GOT3 (cell line): ENCODE data around the gene KRTAP10-11.
"Not testable (repeated sequence)": the region's sequence is repeated elsewhere in the genome, so short reads cannot be mapped to it uniquely, and the experiment has no call there.

Experiments used
- DNase-seq: peaks from one replicate; lab custom pipeline; 2025; ENCODE audit warnings: mixed read lengths; lab: John Stamatoyannopoulos, UW

KRTAP10-11 gene

DNA sequence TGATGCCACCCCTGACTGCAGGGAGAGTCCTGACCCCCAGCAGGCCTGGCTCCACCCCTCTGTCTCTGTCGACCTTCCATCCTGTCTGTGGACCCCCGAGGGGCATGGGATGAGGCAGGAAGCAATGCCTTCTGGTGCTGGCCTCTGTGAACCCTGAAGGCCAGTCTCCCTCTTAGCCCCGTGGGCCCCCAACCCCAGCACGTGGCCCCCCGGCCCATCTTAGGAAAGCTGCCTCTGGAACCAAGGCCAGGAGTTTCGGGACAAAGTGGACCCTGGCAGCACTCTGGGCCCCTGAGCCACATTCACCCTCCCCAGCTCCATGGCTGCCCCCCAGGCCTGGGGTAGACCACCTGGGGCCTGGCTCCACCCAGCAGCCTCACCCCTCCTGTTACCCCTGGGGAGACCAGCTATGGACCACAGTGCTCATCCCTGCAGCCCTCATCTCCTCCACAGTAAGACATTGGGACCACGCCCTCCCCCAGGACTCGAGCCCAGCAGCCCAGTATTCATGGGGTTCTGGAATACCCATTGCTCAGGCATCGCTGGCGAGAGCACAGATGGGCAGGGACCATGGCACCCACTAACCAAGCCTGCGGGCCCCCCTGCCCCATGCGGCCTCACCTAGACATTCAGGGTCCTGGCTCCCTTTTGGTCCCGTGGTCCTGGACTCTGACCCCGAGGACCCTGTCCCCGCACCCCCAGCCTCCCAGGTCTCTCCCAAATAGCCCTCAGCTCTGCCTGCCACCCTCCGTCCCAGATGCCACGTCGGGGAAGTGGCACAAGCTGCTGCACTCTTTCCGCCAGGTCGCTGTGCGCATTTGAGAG lies 7.5 kb upstream of the KRTAP10-11 start:
- not testable (repeated sequence) for DNase-seq

DNA sequence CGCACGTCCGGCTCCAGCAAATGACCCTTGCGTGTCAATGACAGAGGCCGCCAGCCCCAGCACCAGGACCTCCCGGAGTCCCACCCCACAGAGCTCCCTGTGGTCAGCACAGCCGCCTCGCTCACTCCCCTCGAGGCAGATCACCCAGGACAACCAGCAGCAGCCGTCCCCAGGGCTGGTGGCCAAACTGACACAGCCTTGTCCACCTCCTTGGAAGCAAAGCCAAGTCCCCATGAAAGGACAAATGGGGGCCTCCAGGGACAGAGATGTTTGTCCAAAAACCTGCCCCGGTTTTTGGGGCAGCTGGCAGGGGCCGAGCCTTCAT lies 6.9 kb upstream of the KRTAP10-11 start:
- no peak for DNase-seq

DNA sequence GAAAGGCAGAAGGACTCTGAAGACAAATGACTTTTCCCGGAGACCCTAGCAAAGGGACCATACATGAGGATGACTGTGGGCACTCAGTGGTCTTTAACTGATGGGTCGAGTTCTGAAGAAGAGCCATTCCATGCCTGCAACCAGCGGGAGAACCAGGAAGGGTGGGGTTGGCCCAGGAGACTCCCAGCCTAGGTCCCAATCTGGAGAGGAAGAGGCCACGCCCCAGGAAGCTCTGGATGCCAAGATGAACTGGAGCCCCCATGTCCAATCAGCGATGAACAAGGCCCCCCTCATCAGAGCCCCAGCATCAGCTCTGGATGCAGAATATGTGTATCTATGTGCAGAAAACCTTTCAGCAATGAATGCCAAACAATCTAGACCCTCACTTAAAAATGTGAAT lies 5.5 kb upstream of the KRTAP10-11 start:
- no peak for DNase-seq

DNA sequence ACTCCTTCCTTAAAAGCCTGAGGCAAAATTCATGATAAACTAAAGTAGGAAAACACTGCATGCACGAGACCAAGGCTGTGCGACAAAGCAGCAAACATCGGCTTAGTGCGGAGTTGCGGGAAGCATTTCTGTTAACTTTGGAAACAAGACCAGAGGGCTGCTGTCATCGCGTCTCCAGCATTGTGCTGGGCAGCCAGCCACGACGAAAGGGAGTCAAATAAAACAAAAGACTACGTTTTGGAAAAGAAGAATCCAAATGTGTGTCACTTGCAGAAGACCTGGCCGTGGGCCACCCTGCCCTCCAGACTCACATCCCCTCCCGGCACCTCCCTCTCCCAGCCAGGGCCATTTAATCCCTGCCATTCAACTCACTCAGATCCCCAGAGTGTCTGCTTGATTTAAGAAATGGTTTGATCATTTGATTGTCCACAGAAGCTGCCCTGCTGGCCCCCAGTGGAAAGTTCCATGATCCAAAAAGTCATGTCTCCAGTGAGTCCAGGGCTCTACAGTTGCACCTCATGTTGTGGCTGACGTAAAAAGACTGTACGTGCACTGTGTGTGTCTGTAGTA lies 2.4 kb upstream of the KRTAP10-11 start:
- DNase-seq, result no peak

DNA sequence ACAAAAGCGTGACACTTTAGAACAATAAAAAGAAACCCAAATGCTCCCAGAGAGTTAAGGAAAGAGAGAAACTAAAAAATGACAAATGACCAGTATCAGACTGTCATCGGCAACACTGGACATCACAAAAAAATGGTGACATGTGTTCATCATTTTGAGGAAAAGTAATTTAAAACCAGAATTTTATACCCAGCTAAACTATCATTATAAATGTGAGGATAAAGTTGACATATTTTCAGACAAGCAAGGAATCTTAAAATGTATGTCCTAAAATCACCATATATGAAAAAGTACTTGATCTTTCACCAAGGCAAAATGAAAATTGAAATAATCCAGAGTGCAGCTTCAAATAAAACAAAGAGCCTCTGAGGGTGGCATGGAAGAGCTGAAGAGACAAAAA lies 1.3 kb upstream of the KRTAP10-11 start:
- DNase-seq, result no peak

DNA sequence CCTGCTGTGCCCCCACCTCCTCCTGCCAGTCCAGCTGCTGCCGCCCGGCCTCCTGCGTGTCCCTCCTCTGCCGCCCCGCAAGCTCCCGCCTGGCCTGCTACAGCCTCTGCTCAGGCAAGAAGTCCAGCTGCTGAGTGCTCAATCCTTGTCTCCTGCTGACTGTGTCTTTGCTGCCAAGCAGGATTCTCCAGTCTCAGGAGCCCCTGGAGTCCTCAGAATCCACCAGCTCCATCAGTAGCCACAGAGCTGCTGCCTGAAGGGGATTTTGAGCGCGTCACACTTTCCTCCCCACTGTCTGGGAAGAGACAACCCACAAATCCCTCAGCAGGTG lies 973 bp downstream of the KRTAP10-11 start:
- DNase-seq, result no peak

DNA sequence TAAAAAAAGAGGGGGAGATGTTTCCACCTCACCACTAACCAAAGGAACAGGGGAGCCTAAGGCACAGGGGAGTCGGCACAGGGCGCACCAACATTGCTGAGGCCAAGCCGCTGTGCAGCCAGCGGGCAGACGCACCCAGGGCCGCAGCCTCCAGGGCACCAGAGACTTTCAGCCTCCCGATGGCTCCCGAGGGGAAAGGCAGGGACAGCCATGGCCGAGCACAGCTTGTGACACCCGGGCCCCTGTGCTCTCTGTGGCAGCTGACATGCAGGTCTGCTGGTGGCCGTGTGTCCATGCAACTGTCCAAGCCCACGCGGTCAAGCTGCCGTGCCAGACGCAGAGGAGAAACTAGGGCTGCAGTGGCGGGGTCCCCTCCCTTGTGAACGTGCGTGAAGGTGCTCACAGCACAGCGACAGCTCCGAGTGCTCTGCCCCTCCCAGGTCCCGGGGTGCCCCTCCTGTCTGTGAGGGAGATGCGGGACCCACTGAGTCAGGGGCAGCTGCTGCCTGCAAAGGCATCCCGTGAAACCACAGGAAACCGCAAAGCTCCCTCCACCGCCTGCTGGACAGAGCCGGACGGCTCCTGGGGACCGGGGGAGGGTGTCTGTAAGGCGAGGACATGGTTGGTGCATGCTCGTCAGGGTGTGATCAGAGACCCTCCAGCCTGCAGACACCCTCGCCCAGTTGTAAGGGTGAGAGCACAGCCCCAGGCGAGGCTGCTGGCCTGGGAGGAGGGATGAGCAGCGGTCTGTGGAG lies 2.5 kb downstream of the KRTAP10-11 start:
- no peak for DNase-seq

DNA sequence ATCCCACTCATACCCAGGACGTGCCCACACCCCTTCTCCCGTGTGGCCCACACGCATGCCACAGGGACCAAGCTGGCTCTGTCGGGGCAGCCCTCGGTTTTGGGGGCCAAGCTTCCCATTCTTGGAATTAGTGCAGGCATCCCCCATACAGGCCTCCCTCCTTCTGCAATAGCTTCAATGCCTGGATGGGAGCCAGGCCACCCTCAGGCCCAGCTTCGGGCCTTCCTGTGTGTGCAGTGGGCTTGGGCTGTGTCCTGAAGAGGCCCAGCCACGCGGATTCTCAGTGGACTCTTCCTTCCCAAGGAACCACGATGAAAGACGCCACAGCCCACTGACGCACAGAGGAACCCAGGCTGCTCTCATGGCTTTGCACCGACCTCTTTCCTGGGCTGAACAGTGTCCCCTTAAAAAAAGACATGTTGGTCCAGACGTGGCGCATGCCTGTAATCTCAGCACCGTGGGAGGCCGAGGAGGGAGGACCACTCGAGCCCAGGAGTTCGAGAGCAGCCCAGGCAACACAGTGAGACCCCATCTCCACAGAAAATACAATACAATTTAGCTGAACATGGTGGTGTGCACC lies 3.4 kb downstream of the KRTAP10-11 start:
- DNase-seq, result no peak

DNA sequence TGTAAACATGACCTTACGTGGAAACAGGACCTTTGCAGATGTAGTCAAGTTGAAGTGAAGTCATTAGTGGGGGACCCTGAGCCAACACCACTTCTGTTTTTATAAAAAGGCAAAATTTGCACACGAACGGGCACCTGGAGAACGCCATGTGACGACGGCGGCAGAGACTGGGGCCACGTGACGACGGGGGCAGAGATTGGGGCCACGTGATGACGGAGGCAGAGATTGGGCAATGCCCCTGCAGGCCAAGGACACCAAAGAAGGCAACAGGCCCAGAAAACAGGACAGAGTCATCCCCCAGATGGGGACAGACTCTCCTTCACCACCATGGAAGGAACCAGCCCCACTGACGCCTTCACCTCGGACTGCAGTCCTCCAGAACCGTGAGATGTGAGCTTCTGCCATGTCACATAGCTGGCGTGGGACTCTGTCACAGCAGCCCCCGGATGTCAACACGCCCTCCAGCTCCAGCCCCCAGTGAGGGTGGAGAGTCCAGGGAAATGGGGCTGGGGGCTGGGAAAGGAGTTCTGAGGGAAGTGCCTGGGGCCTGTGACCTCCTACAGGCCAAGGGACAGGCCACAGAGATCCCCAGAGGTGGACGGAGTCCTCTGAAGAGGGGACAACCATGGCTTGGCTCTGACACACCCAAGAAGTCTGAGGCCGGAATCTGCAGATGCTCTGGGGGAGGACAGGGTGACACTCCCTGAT lies 4.2 kb downstream of the KRTAP10-11 start:
- DNase-seq, result no peak

DNA sequence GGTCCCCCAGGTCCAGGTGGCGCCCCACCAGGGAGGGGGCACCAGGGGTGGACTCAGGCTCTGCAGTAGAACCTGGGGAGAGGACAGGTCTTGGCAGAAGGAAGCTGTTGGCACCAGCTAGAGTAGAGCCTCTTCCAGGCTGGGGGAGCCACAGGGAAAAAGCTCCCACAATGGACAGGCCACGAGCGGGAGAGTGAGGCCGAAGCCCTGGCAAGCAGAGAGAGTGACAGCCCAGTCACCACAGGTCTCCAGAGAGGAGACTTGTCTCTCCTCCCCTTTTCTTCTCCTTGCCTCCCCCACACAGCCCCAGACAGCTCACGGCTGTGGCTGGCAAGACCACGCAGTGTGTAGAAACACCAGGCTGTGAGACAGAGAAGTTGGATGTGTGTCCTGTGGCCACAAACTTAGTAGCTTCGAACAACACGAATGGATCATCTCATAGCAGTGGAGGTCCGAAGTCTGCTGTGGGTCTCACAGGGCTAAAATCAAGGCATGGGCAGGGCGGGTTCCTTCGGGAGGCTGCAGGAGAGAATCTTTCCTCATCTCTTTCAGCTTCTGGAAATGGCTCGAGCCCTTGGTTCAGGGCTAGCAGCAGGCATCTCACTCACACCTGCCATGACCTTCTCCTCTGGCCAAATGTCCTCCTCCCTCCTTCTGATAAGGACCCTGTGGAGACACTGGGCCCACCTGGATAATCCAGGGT lies 4.9 kb downstream of the KRTAP10-11 start:
- no peak for DNase-seq

DNA sequence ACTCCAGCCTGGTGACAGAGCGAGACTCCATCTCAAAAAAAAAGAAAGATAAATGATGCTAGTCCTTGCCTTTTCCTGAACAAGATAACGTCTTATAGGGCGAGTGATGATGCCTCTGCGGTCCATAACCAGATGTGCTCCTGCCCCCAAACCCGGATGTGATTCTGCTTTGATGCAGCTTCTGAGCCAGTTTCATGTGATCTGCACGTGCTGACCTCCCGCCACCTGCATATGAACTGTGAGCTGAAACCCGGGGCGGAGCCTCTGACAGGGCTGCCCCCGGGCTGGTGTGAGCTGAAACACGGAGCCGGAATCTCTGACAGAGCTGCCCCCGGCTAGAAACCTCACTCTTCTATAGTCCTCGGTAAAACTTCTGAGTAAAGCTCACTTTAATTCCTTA lies 6.9 kb downstream of the KRTAP10-11 start:
- DNase-seq, result no peak

DNA sequence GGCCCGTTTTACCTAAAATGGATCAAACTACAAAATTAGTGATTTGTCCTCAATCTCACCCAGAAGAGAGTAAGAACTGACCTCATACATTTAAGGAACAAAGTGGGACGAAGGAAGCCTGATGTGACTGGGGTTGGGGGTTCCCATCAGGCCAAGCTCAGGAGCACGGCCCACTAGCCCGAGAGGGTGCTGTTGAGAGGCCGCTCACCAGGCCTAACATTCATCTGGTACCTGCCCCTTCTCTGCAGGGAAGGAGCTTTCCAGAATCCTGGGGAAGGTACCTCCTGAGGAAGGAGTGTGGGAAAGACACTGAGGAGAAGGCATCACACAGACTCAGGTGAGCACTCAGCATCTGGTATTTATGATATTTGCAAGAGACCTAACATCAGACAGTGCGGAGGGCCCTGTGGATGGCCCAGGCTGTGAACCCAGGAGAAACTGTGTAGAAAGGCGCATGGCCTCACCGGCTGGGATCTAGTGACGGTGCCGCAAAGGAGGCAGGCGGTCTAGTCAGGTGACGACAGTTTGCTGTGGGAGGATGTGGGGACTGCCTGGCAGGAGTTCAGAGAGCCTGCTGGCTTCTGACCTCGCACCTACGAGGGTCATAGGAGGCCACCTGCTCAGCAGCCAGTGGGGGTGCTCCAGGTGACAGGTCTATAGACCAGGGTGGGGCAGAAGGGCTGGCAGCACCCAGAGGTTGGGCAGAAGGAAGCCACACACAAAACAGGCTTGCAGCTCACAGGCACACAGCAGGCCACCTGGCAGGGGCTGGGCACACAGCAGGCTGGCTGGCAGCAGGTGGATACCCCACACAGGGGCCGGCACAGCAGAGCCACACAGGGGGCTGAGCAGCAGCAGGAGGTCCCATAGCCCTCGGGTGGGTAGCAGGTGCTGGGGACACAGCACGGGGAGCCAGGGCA lies 7.7 kb downstream of the KRTAP10-11 start:
- no peak for DNase-seq

DNA sequence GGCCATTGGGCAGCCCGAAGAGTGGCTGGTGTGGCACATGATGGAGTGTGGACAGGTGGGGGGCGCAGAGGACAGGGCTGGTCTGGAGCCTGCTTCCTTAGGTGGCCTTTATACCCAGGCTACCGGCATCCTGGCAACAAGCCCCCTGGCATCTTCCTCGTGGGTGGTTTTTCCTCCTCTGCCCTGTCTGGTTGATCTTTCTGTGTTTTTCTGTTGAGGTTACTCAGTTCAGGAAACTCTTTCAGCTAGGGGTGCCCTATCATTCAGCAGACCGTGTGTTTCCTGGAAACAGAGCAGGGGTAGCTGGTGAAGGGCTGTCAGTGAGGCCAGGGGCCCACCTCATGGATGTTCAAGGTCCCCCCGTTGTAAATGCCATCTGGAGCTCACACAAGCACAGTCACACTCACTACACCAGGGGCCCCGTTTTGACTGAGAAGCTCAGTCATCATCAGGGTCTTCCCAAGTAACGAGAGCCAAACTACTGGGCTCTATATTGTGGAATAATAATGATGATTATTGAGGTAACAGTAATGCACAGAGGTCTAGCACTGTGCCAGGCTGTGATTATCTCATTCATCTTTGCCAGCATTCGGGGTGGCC lies 8.5 kb downstream of the KRTAP10-11 start, which contains the start of gene KRTAP12-4:
Gene KRTAP12-4 (minus strand): TSS at position 84 of the 600 bp plus-strand sequence. CDS start 45 bp downstream, at position 39.
- DNase-seq, result no peak

DNA sequence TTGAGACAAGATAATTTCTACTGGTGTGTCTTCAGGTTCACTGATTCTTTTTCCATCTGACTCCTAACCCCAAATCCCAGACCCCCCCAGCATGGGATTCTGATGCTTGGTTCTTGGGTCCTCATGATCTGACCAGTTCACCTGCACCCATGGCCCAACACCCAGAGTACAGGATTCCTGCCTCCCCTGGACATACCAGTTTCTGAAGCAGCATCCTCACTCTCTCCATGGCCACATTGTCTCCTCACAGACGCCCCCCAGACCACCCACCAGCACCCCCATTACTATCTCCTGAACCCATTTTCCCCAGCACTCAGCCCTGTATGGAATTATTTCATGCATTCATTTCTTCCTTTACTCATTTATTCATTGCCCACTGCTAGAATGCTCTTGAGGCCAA lies 10.7 kb downstream of the KRTAP10-11 start:
- no peak for DNase-seq

DNA sequence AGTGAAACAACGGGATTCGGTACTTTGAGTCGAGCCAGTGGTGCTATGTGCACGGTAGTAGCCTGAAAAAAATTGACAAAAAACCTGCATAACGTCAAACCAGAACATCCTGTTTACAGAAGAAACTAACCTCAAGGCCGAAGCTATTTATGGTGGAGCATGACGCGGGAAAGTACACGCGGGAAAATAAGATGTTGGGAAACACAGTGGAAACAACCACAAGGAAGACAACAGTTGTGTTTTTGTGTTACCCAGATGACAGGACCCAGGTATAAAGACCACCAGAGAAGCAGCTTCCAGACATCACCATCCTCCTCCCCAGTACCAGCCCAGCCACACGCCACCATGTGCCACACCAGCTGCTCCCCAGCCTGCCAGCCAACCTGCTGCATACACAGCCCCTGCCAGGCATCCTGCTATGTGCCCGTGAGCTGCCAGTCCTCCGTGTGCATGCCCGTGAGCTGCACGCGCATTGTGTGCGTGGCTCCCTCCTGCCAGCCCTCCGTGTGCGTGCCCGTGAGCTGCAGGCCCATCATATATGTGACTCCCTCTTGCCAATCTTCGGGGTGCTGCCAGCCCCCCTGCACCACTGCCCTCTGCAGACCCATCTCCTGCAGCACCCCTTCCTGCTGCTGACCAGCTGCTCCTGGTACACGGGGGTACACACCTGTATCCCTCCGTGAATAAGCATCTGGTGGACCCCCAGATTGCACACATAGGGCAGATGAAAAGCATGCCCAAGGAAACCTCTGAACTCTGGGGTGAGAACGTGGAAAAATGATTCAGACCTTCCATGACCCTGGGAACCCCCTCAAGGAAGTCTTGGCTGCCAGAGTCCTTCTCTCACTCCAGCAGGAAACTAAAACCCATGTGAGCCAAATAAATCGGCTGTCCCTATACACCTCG lies 11.7 kb downstream of the KRTAP10-11 start, which contains the start of gene KRTAP12-3:
Gene KRTAP12-3 (plus strand): TSS at position 298 of the 906 bp plus-strand sequence. CDS start 48 bp downstream, at position 346.
- DNase-seq, result no peak

DNA sequence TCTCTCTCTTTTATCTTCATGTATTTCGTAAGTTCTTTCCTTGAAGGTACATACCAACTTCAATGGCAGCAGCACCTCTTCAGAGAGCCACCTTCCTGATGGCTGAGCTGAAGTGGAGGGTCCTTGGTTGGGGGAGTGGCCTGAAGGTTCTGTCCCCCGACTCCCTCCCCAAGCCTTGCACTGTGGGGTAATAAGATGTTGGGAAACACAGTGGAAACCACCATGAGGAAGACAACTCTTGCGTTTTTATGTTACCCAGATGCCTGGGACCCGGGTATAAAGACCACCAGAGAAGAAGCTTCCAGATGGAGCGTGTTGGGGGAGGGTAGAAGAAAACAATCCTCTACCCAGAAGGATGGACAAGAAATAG lies 12.3 kb downstream of the KRTAP10-11 start:
- no peak for DNase-seq

DNA sequence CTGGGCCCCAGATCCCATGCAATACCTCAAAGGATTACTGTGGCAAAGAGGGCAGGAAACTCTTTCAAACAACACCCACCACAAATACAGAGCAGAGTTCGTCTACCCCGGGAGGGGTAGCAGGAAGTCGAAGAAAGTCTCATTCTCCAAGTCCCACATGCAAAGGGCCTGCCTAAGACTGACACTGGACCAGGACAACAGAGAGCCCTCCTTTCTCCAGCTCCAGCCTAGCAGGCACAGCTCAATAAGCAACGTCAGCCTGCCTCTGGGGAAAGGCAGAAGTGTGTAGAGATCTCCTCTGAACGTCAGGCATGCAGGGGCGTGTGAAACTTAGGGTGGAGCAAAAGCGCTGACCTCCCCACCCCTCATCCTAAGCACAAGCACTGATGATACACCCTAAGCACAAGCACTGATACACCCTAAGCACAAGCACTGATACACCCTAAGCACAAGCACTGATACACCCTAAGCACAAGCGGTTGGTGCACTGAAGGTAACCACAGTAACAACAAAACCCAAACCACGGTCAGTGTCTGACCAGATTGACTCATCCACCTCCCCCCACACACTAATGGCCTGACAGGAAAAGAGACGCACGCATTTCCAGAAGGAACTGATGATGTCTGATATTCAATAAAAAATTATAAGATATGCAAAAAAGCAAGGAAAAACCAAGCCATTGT lies 12.8 kb downstream of the KRTAP10-11 start:
- no peak for DNase-seq

DNA sequence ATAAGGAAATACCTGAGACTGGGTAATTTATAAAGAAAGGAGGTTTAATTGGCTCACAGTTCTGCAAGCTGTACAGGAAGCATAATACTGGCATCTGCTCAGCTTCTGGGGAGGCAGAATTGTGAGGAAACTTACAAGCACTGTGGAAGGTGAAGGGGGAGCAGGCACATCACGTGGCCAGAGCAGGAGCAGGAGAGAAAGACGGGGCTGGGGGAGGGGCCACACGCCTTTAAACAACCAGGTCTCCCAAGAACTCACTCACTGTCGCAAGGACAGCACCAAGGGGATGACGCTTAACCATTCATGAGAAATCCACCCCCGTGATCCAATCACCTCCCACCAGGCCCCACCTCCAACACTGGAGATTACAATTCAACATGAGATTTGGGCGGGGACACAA lies 15.4 kb downstream of the KRTAP10-11 start:
- DNase-seq, result not testable (repeated sequence)
